HepG2 (cell line): ENCODE data around the gene BPIFB6. TPM values are rescaled to one million over a fixed set of nuclear protein-coding genes. Genes with fewer than 3 reads are reported as not detected.

Source experiments
- CEBPB ChIP-seq: IDR thresholded peaks from 2 replicates; pipeline ENCODE4 v1.6.1; 2011; ENCODE audit warnings: low read depth, low read length, improper control_type of control experiment, borderline replicate concordance
- CHD4 ChIP-seq: fragments of 200-600 bp; sonication (generic); IDR thresholded peaks from 2 replicates; pipeline ENCODE4 v1.7.0; 2017; ENCODE audit warnings: mild to moderate bottlenecking, low read length, borderline replicate concordance
- HES4 ChIP-seq: sonication (generic); formaldehyde crosslinking; IDR thresholded peaks from 2 replicates; pipeline ENCODE4 v1.9.0; 2021; ENCODE audit warnings: mild to moderate bottlenecking, missing genetic modification reagents, borderline replicate concordance
- HNRNPLL ChIP-seq: fragments of 200-400 bp; formaldehyde crosslinking; IDR thresholded peaks from 2 replicates; pipeline ENCODE4 v1.6.1; 2017; ENCODE audit warnings: mild to moderate bottlenecking, low read depth, low read length; ENCODE audit not compliant: poor library complexity, severe bottlenecking
- LBX2 ChIP-seq: sonication (generic); formaldehyde crosslinking; IDR thresholded peaks from 2 replicates; pipeline ENCODE4 v1.5.0; 2020; ENCODE audit warnings: missing genetic modification reagents, mild to moderate bottlenecking, borderline replicate concordance
- NRL ChIP-seq: sonication (generic); formaldehyde crosslinking; IDR thresholded peaks from 2 replicates; pipeline ENCODE4 v1.5.0; 2020; ENCODE audit warnings: missing genetic modification reagents, mild to moderate bottlenecking, moderate library complexity, borderline replicate concordance
- STAT6 ChIP-seq: sonication (generic); formaldehyde crosslinking; IDR thresholded peaks from 2 replicates; pipeline ENCODE4 v1.4.0; 2020; ENCODE audit warnings: missing genetic modification reagents, mild to moderate bottlenecking, borderline replicate concordance
- TSC22D2 ChIP-seq: sonication (generic); formaldehyde crosslinking; IDR thresholded peaks from 2 replicates; pipeline ENCODE4 v1.5.1; 2020; ENCODE audit warnings: missing genetic modification reagents, mild to moderate bottlenecking, borderline replicate concordance
- ZNF317 ChIP-seq: sonication (generic); formaldehyde crosslinking; IDR thresholded peaks from 2 replicates; pipeline ENCODE4 v1.5.0; 2020; ENCODE audit warnings: mild to moderate bottlenecking, missing genetic modification reagents
- ZNF44 ChIP-seq: sonication (generic); formaldehyde crosslinking; IDR thresholded peaks from 2 replicates; pipeline ENCODE4 v1.5.1; 2020; ENCODE audit warnings: mild to moderate bottlenecking, missing genetic modification reagents
- ZNF576 ChIP-seq: sonication (generic); formaldehyde crosslinking; IDR thresholded peaks from 2 replicates; pipeline ENCODE4 v1.4.0; 2020; ENCODE audit warnings: mild to moderate bottlenecking, missing genetic modification reagents
- ZNF674 ChIP-seq: sonication (generic); formaldehyde crosslinking; IDR thresholded peaks from 2 replicates; pipeline ENCODE4 v1.5.0; 2020; ENCODE audit warnings: low read depth, mild to moderate bottlenecking, missing genetic modification reagents
- ZNF839 ChIP-seq: sonication (generic); formaldehyde crosslinking; IDR thresholded peaks from 2 replicates; pipeline ENCODE4 v1.4.0; 2020; ENCODE audit warnings: missing genetic modification reagents, mild to moderate bottlenecking, borderline replicate concordance
- polyA plus RNA-seq, 8 experiments: library from polyadenylated mRNA; depleted of rRNA in 3 of 8; stranded (reverse) in 7 of 8; unstranded in 1 of 8; fragments of >200 nt; fragmentation: Illumina TruSeq in 4 of 8; extraction: Trizol in 4 of 8; gene quantifications; 2 replicates each; pipeline versions ENCODE4 v1.2.1 to v1.2.3, GENCODE V29; 2011 to 2016; ENCODE audit warnings: low read depth in 4 of 8, missing spikeins in 1 of 8, mixed read lengths in 1 of 8; ENCODE audit not compliant: insufficient read depth in 1 of 8
- total RNA-seq, 5 experiments: library from RNA; depleted of rRNA; stranded (reverse); fragments of >200 nt; fragmentation: Illumina TruSeq; extraction: Trizol; gene quantifications; 2 replicates each; pipeline ENCODE4 v1.2.3, GENCODE V29; 2016; ENCODE audit warnings: low read depth in 1 of 5
- TF ChIP-seq, protein P1 (sequence below): sonication (generic); formaldehyde crosslinking; IDR thresholded peaks from 2 replicates; pipeline ENCODE4 v1.5.1; 2020; ENCODE audit warnings: mild to moderate bottlenecking, missing genetic modification reagents, borderline replicate concordance
- TF ChIP-seq, protein P2 (sequence below): sonication (generic); IDR thresholded peaks from 2 replicates; pipeline ENCODE4 v1.6.1; 2016; ENCODE audit warnings: low read depth, borderline replicate concordance
- TF ChIP-seq, protein P3 (sequence below): sonication (generic); formaldehyde crosslinking; IDR thresholded peaks from 2 replicates; pipeline ENCODE4 v1.4.0; 2020; ENCODE audit warnings: mild to moderate bottlenecking, missing genetic modification reagents

Gene BPIFB6
- total and polyA plus RNA-seq, 2 of the 13 experiments (the other 11 are each of a cell fraction or from before 2014, with no cell fraction given): 0.13 to 1.7 TPM

DNA sequence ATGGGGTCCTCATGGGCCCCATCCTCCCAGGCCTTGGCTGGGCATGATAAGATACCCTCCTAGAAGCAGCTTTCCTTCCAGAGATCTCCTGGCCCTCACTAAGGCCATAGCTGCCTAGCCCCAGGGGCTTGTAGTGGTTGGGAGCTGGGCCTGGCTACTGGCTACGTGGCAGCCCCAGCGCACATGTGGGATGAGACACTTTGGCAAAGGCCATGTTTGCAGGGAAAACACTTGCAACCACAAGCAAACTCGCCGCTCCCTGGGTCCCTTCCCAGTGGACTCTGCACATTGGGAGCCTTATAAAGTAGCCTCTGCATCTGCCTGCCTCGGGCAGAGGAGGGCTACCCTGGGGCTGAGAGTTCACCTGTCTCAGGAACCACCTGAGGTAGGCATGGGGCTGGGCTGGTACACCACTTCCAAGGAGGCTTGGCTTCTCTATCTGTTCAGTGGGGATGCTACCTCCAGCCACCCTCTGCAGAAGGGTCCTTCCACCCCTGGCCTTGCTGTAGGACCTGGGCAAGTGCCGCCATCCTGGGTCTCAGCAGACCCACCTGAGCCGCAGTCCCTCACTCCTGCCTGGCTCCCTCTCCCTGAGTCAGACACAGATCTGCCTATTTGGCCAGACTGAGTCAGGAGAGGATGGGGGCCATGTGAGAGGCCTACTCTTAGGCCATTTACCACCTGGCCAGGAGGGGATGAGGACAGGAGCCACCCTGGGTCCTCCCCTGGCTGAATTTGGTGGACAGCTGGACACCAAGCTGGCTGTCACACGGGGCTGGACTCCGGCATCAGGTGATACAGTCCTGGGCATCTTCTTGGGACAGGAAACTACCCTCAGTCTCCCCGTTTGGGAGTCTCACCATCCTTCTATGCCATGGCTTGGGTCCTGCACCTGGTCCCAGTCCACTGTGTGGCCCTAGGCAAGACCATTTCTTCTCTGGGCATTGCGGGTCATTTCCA lies 23.8 kb upstream of the BPIFB6 start, which contains the start of gene BPIFB2 (continued):
- TF ChIP-seq, protein P1, sequence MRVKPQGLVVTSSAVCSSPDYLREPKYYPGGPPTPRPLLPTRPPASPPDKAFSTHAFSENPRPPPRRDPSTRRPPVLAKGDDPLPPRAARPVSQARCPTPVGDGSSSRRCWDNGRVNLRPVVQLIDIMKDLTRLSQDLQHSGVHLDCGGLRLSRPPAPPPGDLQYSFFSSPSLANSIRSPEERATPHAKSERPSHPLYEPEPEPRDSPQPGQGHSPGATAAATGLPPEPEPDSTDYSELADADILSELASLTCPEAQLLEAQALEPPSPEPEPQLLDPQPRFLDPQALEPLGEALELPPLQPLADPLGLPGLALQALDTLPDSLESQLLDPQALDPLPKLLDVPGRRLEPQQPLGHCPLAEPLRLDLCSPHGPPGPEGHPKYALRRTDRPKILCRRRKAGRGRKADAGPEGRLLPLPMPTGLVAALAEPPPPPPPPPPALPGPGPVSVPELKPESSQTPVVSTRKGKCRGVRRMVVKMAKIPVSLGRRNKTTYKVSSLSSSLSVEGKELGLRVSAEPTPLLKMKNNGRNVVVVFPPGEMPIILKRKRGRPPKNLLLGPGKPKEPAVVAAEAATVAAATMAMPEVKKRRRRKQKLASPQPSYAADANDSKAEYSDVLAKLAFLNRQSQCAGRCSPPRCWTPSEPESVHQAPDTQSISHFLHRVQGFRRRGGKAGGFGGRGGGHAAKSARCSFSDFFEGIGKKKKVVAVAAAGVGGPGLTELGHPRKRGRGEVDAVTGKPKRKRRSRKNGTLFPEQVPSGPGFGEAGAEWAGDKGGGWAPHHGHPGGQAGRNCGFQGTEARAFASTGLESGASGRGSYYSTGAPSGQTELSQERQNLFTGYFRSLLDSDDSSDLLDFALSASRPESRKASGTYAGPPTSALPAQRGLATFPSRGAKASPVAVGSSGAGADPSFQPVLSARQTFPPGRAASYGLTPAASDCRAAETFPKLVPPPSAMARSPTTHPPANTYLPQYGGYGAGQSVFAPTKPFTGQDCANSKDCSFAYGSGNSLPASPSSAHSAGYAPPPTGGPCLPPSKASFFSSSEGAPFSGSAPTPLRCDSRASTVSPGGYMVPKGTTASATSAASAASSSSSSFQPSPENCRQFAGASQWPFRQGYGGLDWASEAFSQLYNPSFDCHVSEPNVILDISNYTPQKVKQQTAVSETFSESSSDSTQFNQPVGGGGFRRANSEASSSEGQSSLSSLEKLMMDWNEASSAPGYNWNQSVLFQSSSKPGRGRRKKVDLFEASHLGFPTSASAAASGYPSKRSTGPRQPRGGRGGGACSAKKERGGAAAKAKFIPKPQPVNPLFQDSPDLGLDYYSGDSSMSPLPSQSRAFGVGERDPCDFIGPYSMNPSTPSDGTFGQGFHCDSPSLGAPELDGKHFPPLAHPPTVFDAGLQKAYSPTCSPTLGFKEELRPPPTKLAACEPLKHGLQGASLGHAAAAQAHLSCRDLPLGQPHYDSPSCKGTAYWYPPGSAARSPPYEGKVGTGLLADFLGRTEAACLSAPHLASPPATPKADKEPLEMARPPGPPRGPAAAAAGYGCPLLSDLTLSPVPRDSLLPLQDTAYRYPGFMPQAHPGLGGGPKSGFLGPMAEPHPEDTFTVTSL (CRISPR knock-in tag): no peak; the same call in 1 of the 2 replicates
- TF ChIP-seq TSC22D2 (CRISPR knock-in tag) (peak; percentile 67; the same call in 1 of the 2 replicates), ZNF44 (CRISPR knock-in tag) (peak; percentile 65; the same call in 1 of the 2 replicates), LBX2 (CRISPR knock-in tag) (peak; percentile 84), ZNF576 (CRISPR knock-in tag) (no peak), ZNF317 (peak; percentile 46), HES4 (no peak), CHD4 (no peak), ZNF839 (CRISPR knock-in tag) (peak; percentile 83; the same call in 1 of the 2 replicates), HNRNPLL (no peak), NRL (peak; percentile 87), ZNF674 (peak; percentile 97; the same call in 1 of the 2 replicates), STAT6 (peak; percentile 89; the same call in 1 of the 2 replicates), CEBPB (peak; percentile 50; the same call in 1 of the 2 replicates)
- TF ChIP-seq, protein P2, sequence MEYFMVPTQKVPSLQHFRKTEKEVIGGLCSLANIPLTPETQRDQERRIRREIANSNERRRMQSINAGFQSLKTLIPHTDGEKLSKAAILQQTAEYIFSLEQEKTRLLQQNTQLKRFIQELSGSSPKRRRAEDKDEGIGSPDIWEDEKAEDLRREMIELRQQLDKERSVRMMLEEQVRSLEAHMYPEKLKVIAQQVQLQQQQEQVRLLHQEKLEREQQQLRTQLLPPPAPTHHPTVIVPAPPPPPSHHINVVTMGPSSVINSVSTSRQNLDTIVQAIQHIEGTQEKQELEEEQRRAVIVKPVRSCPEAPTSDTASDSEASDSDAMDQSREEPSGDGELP: 0 out of 2 replicates have a peak, but pooled peaks have one; percentile 38
- TF ChIP-seq, protein P3, sequence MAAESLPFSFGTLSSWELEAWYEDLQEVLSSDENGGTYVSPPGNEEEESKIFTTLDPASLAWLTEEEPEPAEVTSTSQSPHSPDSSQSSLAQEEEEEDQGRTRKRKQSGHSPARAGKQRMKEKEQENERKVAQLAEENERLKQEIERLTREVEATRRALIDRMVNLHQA (CRISPR knock-in tag): peak; percentile 70; the same call in 1 of the 2 replicates
